H9 (cell line): ENCODE results near the gene CD300A. TPM values are rescaled to one million over a fixed set of nuclear protein-coding genes. Genes with fewer than 3 reads are reported as not detected.

Experiments
- DNase-seq: peaks from one replicate; pipeline ENCODE4 v3.0.0-alpha.2; 2017
- H2AFZ ChIP-seq: one replicate; pipeline ENCODE4 v1.6.1; 2013; ENCODE audit warnings: mild to moderate bottlenecking, low read length, control low read depth, moderate library complexity
- H2AK5ac ChIP-seq: 2 replicates; pipeline ENCODE4 v1.6.1; 2013; ENCODE audit warnings: low read length, control low read depth, mixed read lengths; ENCODE audit not compliant: insufficient read length
- H2BK120ac ChIP-seq: one replicate; pipeline ENCODE4 v1.6.1; 2013; ENCODE audit warnings: low read depth, mild to moderate bottlenecking, low read length, control low read depth, inconsistent platforms; ENCODE audit not compliant: poor library complexity, severe bottlenecking
- H2BK12ac ChIP-seq: 2 replicates; pipeline ENCODE4 v1.6.1; 2013; ENCODE audit warnings: low read length, control low read depth, mixed read lengths, low read depth; ENCODE audit not compliant: insufficient read length
- H2BK15ac ChIP-seq: 2 replicates; pipeline ENCODE4 v1.6.1; 2013; ENCODE audit warnings: low read depth, low read length, control low read depth
- H2BK20ac ChIP-seq: one replicate; pipeline ENCODE4 v1.6.1; 2013; ENCODE audit warnings: low read depth, mild to moderate bottlenecking, low read length, control low read depth, inconsistent platforms; ENCODE audit not compliant: poor library complexity, severe bottlenecking
- H2BK5ac ChIP-seq: 2 replicates; pipeline ENCODE4 v1.6.1; 2013; ENCODE audit warnings: low read length, control low read depth, mixed read lengths; ENCODE audit not compliant: insufficient read length
- H3K14ac ChIP-seq: 2 replicates; pipeline ENCODE4 v1.6.1; 2013; ENCODE audit warnings: low read length, control low read depth; ENCODE audit not compliant: insufficient read depth
- H3K18ac ChIP-seq: 2 replicates; pipeline ENCODE4 v1.6.1; 2013; ENCODE audit warnings: low read depth, mild to moderate bottlenecking, mixed read lengths, low read length, control low read depth; ENCODE audit not compliant: insufficient read length
- H3K23ac ChIP-seq: 2 replicates; pipeline ENCODE4 v1.6.1; 2013; ENCODE audit warnings: low read length, control low read depth, mixed read lengths, low read depth; ENCODE audit not compliant: insufficient read length
- H3K23me2 ChIP-seq: 2 replicates; pipeline ENCODE4 v1.6.1; 2013; ENCODE audit warnings: low read depth, mild to moderate bottlenecking, mixed read lengths, low read length, control low read depth; ENCODE audit not compliant: insufficient read length, poor library complexity, severe bottlenecking
- H3K27ac ChIP-seq: 2 replicates; pipeline ENCODE4 v1.5.1; 2013; ENCODE audit warnings: low read length, control low read depth, mixed read lengths, low read depth; ENCODE audit not compliant: insufficient read length
- H3K27me3 ChIP-seq: 2 replicates; pipeline ENCODE4 v1.6.1; 2013; ENCODE audit warnings: low read length, control low read depth, inconsistent platforms; ENCODE audit not compliant: insufficient read depth
- H3K4ac ChIP-seq: 2 replicates; pipeline ENCODE4 v1.6.1; 2013; ENCODE audit warnings: low read depth, mild to moderate bottlenecking, control low read depth, inconsistent platforms, low read length, moderate library complexity
- H3K4me1 ChIP-seq: 2 replicates; pipeline ENCODE4 v1.6.1; 2013; ENCODE audit warnings: low read length, control low read depth, inconsistent platforms; ENCODE audit not compliant: insufficient read depth
- H3K4me2 ChIP-seq: 2 replicates; pipeline ENCODE4 v1.6.1; 2013; ENCODE audit warnings: low read length, control low read depth, mixed read lengths; ENCODE audit not compliant: insufficient read length, insufficient read depth
- H3K56ac ChIP-seq: 2 replicates; pipeline ENCODE4 v1.6.1; 2013; ENCODE audit warnings: low read depth, mild to moderate bottlenecking, mixed read lengths, low read length, control low read depth; ENCODE audit not compliant: insufficient read length
- H3K79me1 ChIP-seq: 2 replicates; pipeline ENCODE4 v1.6.1; 2013; ENCODE audit warnings: low read depth, mild to moderate bottlenecking, moderate library complexity, low read length, control low read depth, inconsistent platforms; ENCODE audit not compliant: insufficient read depth, poor library complexity, severe bottlenecking
- H3K79me2 ChIP-seq: 2 replicates; pipeline ENCODE4 v1.6.1; 2013; ENCODE audit warnings: low read length, control low read depth, inconsistent platforms; ENCODE audit not compliant: insufficient read depth
- H3K9ac ChIP-seq: 2 replicates; pipeline ENCODE4 v1.6.1; 2013; ENCODE audit warnings: low read length, control low read depth, mixed read lengths; ENCODE audit not compliant: insufficient read length; ENCODE audit errors: extremely low read depth
- H3K9me3 ChIP-seq: one replicate; pipeline ENCODE4 v1.6.1; 2013; ENCODE audit warnings: low read depth, low read length, inconsistent platforms; ENCODE audit not compliant: control insufficient read depth
- H3T11ph ChIP-seq: one replicate; pipeline ENCODE4 v1.6.1; 2013; ENCODE audit warnings: mild to moderate bottlenecking, low read length, control low read depth, inconsistent platforms
- H4K20me1 ChIP-seq: one replicate; pipeline ENCODE4 v1.6.1; 2013; ENCODE audit not compliant: control insufficient read depth, insufficient read length, insufficient read depth
- H4K5ac ChIP-seq: 2 replicates; pipeline ENCODE4 v1.6.1; 2013; ENCODE audit warnings: low read depth, mild to moderate bottlenecking, mixed read lengths, low read length, control low read depth; ENCODE audit not compliant: insufficient read length
- H4K8ac ChIP-seq: replicated peaks from 2 replicates; pipeline ENCODE4 v1.6.1; 2013; ENCODE audit warnings: low read length, control low read depth, mixed read lengths, low read depth; ENCODE audit not compliant: insufficient read length
- H4K91ac ChIP-seq: 2 replicates; pipeline ENCODE4 v1.6.1; 2013; ENCODE audit warnings: low read depth, mild to moderate bottlenecking, moderate library complexity, mixed read lengths, low read length, control low read depth; ENCODE audit not compliant: insufficient read length
- H3K27ac Mint-ChIP-seq, 3 experiments: 2 replicates in 2 of 3; 3 replicates in 1 of 3; pipeline ENCODE4 v1.8.0; 2020 to 2021; ENCODE audit warnings: mixed read lengths in 3 of 3, mild to moderate bottlenecking in 1 of 3, moderate library complexity in 1 of 3
- H3K27me3 Mint-ChIP-seq: 2 replicates; pipeline ENCODE4 v1.8.0; 2021; ENCODE audit warnings: low read depth, mild to moderate bottlenecking, moderate library complexity, mixed read lengths
- H3K36me3 Mint-ChIP-seq, 3 experiments: 2 replicates in 2 of 3; 3 replicates in 1 of 3; pipeline ENCODE4 v1.8.0; 2020 to 2021; ENCODE audit warnings: low read depth in 3 of 3, mixed read lengths in 3 of 3; ENCODE audit not compliant: insufficient read depth in 1 of 3
- H3K4me1 Mint-ChIP-seq, 2 experiments: 2 replicates each; pipeline ENCODE4 v1.8.0; 2020; ENCODE audit warnings: mixed read lengths in 2 of 2
- H3K4me3 Mint-ChIP-seq, 2 experiments: 2 replicates in 1 of 2; 3 replicates in 1 of 2; pipeline ENCODE4 v1.8.0; 2020 to 2021; ENCODE audit warnings: mild to moderate bottlenecking in 2 of 2, mixed read lengths in 2 of 2, moderate library complexity in 1 of 2
- H3K9me3 Mint-ChIP-seq, 2 experiments: 2 replicates in 1 of 2; 3 replicates in 1 of 2; pipeline ENCODE4 v1.8.0; 2020; ENCODE audit warnings: mild to moderate bottlenecking in 2 of 2, mixed read lengths in 2 of 2, moderate library complexity in 1 of 2
- WGBS: extraction: QIAGEN DNeasy Blood & Tissue Kit; methylation state at CpG from one replicate; pipeline ENCODE4 v1.1.7; 2013; ENCODE audit warnings: missing lambda C conversion rate, low lambda C conversion rate, mixed read lengths; ENCODE audit not compliant: insufficient read length; ENCODE audit errors: extremely low coverage; 5-methylcytosine and 5-hydroxymethylcytosine counted together
- total RNA-seq: library from RNA; stranded (reverse); gene quantifications from 2 replicates; pipeline ENCODE4 v1.2.1, GENCODE V29; 2021
- TF ChIP-seq, protein P1 (sequence below): fragments of 200-600 bp; sonication (generic); conservative IDR thresholded peaks from 3 replicates; pipeline ENCODE4 v1.8.0; 2021; ENCODE audit warnings: antibody characterized with exemption, mild to moderate bottlenecking

Gene CD300A
- total RNA-seq, 1 experiment from 2014 or later = not detected

DNA sequence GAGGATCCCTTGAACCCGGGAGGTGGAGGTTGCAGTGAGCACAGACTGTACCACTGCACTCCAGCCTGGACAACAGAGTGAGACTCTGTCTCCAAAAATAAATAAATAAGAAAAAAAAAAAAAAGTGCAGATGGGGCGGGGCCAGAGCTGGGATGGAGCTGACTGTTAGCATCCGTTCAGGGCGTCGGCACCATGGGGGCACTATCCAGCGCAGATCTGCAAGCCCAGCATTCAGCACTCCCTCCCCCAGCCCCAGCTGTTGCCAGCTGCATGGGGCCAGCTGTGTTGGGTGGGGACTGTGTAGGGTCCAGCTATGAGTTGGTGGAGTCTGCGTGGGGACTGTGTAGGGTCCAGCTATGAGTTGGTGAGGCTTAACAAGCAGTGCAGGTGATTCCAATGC is 21.3 kb upstream of the CD300A start:
- WGBS = no CpG with 5 or more reads among the region's 7 CpGs
- Histone ChIP-seq H3K4ac (no peak overlapping the region), H3K4me2 (no peak overlapping the region), H3K79me1 (no peaks in the 10 kb centered on the region), H3K4me1 (no peaks in the 10 kb centered on the region; the same call in 1 of the 2 replicates), H2BK15ac (no peak overlapping the region), H3K56ac (no peak overlapping the region), H4K20me1 (no peaks in the 10 kb centered on the region), H3K9me3 (no peaks in the 10 kb centered on the region), H2BK12ac (no peak overlapping the region), H4K5ac (no peak overlapping the region), H2BK20ac (no peak overlapping the region), H3K27ac (no peak overlapping the region), H2BK120ac (no peak overlapping the region), H3T11ph (no peak overlapping the region), H3K27me3 (no peaks in the 10 kb centered on the region), H3K79me2 (no peaks in the 10 kb centered on the region), H4K8ac (no peak overlapping the region), H3K18ac (no peak overlapping the region), H3K9ac (no peak overlapping the region), H2AK5ac (no peak overlapping the region), H3K14ac (no peak overlapping the region; the same call in 1 of the 2 replicates), H4K91ac (no peak overlapping the region), H3K23ac (no peak overlapping the region), H2BK5ac (no peak overlapping the region), H2AFZ (no peak overlapping the region), H3K23me2 (no peaks in the 10 kb centered on the region)
- Mint-ChIP-seq H3K36me3 (peaks cover 3 to 30% (median 6%) of the 10 kb centered on the region in 3 experiments; a peak in 4 of 7 replicates), H3K4me1 (peaks cover 19 to 23% of the 10 kb centered on the region in 2 experiments), H3K4me3 (no peak overlapping the region), H3K27ac (peak overlapping the region in 1 of 3 experiments; percentile 65; a peak in 1 of 7 replicates), H3K27me3 (peaks cover 10% of the 10 kb centered on the region), H3K9me3 (no peaks in the 10 kb centered on the region)
- DNase-seq = no peak
- TF ChIP-seq, protein P1, sequence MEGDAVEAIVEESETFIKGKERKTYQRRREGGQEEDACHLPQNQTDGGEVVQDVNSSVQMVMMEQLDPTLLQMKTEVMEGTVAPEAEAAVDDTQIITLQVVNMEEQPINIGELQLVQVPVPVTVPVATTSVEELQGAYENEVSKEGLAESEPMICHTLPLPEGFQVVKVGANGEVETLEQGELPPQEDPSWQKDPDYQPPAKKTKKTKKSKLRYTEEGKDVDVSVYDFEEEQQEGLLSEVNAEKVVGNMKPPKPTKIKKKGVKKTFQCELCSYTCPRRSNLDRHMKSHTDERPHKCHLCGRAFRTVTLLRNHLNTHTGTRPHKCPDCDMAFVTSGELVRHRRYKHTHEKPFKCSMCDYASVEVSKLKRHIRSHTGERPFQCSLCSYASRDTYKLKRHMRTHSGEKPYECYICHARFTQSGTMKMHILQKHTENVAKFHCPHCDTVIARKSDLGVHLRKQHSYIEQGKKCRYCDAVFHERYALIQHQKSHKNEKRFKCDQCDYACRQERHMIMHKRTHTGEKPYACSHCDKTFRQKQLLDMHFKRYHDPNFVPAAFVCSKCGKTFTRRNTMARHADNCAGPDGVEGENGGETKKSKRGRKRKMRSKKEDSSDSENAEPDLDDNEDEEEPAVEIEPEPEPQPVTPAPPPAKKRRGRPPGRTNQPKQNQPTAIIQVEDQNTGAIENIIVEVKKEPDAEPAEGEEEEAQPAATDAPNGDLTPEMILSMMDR = no peak
